ES-I3 (cell line): ENCODE data around the gene CAMK2B.

Experiments used
- H3K36me3 ChIP-seq: 2 replicates; pipeline ENCODE4 v1.6.1; 2013; ENCODE audit warnings: mild to moderate bottlenecking, low read length, control low read depth, moderate library complexity; ENCODE audit not compliant: insufficient read depth
- H3K4me1 ChIP-seq: 2 replicates; pipeline ENCODE4 v1.6.1; 2013; ENCODE audit warnings: mild to moderate bottlenecking, control low read depth, low read length; ENCODE audit not compliant: insufficient read depth
- H3K9ac ChIP-seq: 2 replicates; pipeline ENCODE4 v1.6.1; 2013; ENCODE audit warnings: low read depth, mild to moderate bottlenecking, low read length, moderate library complexity
- H3K9me3 ChIP-seq: 2 replicates; pipeline ENCODE4 v1.6.1; 2013; ENCODE audit warnings: mild to moderate bottlenecking, low read length, moderate library complexity; ENCODE audit not compliant: control insufficient read depth, insufficient read depth

The CAMK2B gene

GRCh38 chr7:44225566-44226395, 99.6 kb downstream of the CAMK2B start:
- H3K9me3 ChIP-seq: no peaks in the 10 kb centered on the region
- no peaks in the 10 kb centered on the region for H3K36me3 ChIP-seq
- H3K9ac ChIP-seq: no peak overlapping the region
- H3K4me1 ChIP-seq: no peaks in the 10 kb centered on the region

- Histone ChIP-seq H3K4me1 (no peaks in the 10 kb centered on the region), H3K9me3 (no peaks in the 10 kb centered on the region), H3K36me3 (no peaks in the 10 kb centered on the region), H3K9ac (no peak overlapping the region)
Observed at GRCh38 chr7:44224974-44225565, 100.3 kb downstream of the CAMK2B start.

- no peaks in the 10 kb centered on the region for H3K36me3 ChIP-seq
- no peaks in the 10 kb centered on the region for H3K9me3 ChIP-seq
- H3K4me1 ChIP-seq: no peaks in the 10 kb centered on the region
- no peak overlapping the region for H3K9ac ChIP-seq
Observed at GRCh38 chr7:44224080-44224973, 101.1 kb downstream of the CAMK2B start.

GRCh38 chr7:44223362-44224079, 101.9 kb downstream of the CAMK2B start:
- no peaks in the 10 kb centered on the region for H3K36me3 ChIP-seq
- no peak overlapping the region for H3K9ac ChIP-seq
- H3K9me3 ChIP-seq: no peaks in the 10 kb centered on the region
- peaks cover 6% of the 10 kb centered on the region; the same call in 1 of the 2 replicates for H3K4me1 ChIP-seq

GRCh38 chr7:44222776-44223261, 102.6 kb downstream of the CAMK2B start:
- Histone ChIP-seq H3K36me3 (no peaks in the 10 kb centered on the region), H3K4me1 (peaks cover 12% of the 10 kb centered on the region; the same call in 1 of the 2 replicates), H3K9me3 (no peaks in the 10 kb centered on the region), H3K9ac (no peak overlapping the region)

GRCh38 chr7:44222074-44222473, 103.3 kb downstream of the CAMK2B start:
- H3K9ac ChIP-seq: no peak overlapping the region
- peaks cover 16% of the 10 kb centered on the region; the same call in 1 of the 2 replicates for H3K4me1 ChIP-seq
- H3K36me3 ChIP-seq: no peaks in the 10 kb centered on the region
- H3K9me3 ChIP-seq: no peaks in the 10 kb centered on the region

GRCh38 chr7:44221231-44221791, 104.1 kb downstream of the CAMK2B start:
- no peaks in the 10 kb centered on the region for H3K9me3 ChIP-seq
- H3K36me3 ChIP-seq: no peaks in the 10 kb centered on the region
- no peak overlapping the region for H3K9ac ChIP-seq
- peaks cover 16% of the 10 kb centered on the region; the same call in 1 of the 2 replicates for H3K4me1 ChIP-seq

- Histone ChIP-seq H3K4me1 (peaks cover 16% of the 10 kb centered on the region; the same call in 1 of the 2 replicates), H3K9me3 (no peaks in the 10 kb centered on the region), H3K9ac (no peak overlapping the region), H3K36me3 (no peaks in the 10 kb centered on the region)
Observed at GRCh38 chr7:44220358-44221112, 104.9 kb downstream of the CAMK2B start.

- Histone ChIP-seq H3K36me3 (0 out of 2 replicates have a peak, but pooled peaks cover 2% of the 10 kb centered on the region), H3K9me3 (no peaks in the 10 kb centered on the region), H3K9ac (no peak overlapping the region), H3K4me1 (peaks cover 16% of the 10 kb centered on the region; the same call in 1 of the 2 replicates)
Observed at GRCh38 chr7:44220046-44220357, 105.4 kb downstream of the CAMK2B start.

- Histone ChIP-seq H3K9ac (no peak overlapping the region), H3K4me1 (peaks cover 17% of the 10 kb centered on the region; the same call in 1 of the 2 replicates), H3K36me3 (0 out of 2 replicates have a peak, but pooled peaks cover 2% of the 10 kb centered on the region), H3K9me3 (no peaks in the 10 kb centered on the region)
Observed at GRCh38 chr7:44219371-44220045, 105.9 kb downstream of the CAMK2B start.

GRCh38 chr7:44218418-44219201, 106.8 kb downstream of the CAMK2B start:
- Histone ChIP-seq H3K9ac (no peak overlapping the region), H3K9me3 (no peaks in the 10 kb centered on the region), H3K36me3 (peaks cover 4% of the 10 kb centered on the region; the same call in 1 of the 2 replicates), H3K4me1 (peaks cover 25% of the 10 kb centered on the region; the same call in 1 of the 2 replicates)

- no peak overlapping the region for H3K9ac ChIP-seq
- peaks cover 29% of the 10 kb centered on the region; the same call in 1 of the 2 replicates for H3K4me1 ChIP-seq
- H3K36me3 ChIP-seq: peaks cover 7% of the 10 kb centered on the region; the same call in 1 of the 2 replicates
- H3K9me3 ChIP-seq: no peaks in the 10 kb centered on the region
Observed at GRCh38 chr7:44217852-44218402, 107.5 kb downstream of the CAMK2B start.
